WTC11 (cell line): ENCODE results near the gene C2CD2. TPM values are rescaled to one million over a fixed set of nuclear protein-coding genes. Genes with fewer than 3 reads are reported as not detected.

Source experiments
- ATAC-seq: fragments of 200-7000 bp; cut with Tn5 transposase; 2 replicates; pipeline ENCODE4 v1.10.0; 2021; ENCODE audit warnings: mild to moderate bottlenecking, moderate library complexity
- CTCF ChIA-PET: fragments of 300-600 bp; sonication (Branson Sonifier 250); formaldehyde crosslinking; loops from one replicate; lab custom pipeline; 2021; ENCODE audit warnings: antibody characterized with exemption; lab: Charles Lee
- POLR2A ChIA-PET: fragments of 350-600 bp; sonication (Branson Sonifier 250); formaldehyde crosslinking; loops from one replicate; lab custom pipeline; 2021; ENCODE audit warnings: antibody characterized with exemption; lab: Charles Lee
- DNase-seq: peaks from one replicate; pipeline ENCODE4 v3.0.0; 2021; ENCODE audit warnings: low spot score
- H3K27ac Mint-ChIP-seq: 2 replicates; pipeline ENCODE4 v1.8.0; 2021; ENCODE audit warnings: mixed read lengths
- H3K27me3 Mint-ChIP-seq: 2 replicates; pipeline ENCODE4 v1.8.0; 2021; ENCODE audit warnings: low read depth, mild to moderate bottlenecking, moderate library complexity, mixed read lengths
- H3K36me3 Mint-ChIP-seq: 2 replicates; pipeline ENCODE4 v1.8.0; 2021; ENCODE audit warnings: mixed read lengths
- H3K4me1 Mint-ChIP-seq: 2 replicates; pipeline ENCODE4 v1.8.0; 2022; ENCODE audit warnings: mixed read lengths
- H3K4me3 Mint-ChIP-seq: 2 replicates; pipeline ENCODE4 v1.8.0; 2021; ENCODE audit warnings: mild to moderate bottlenecking, moderate library complexity, mixed read lengths
- H3K9me3 Mint-ChIP-seq: 2 replicates; pipeline ENCODE4 v1.8.0; 2021; ENCODE audit warnings: mixed read lengths
- ATF1 ChIP-seq: sonication (generic); formaldehyde crosslinking; IDR thresholded peaks from 2 replicates; pipeline ENCODE4 v1.8.1; 2023; ENCODE audit warnings: mild to moderate bottlenecking, moderate library complexity, missing genetic modification reagents
- CREM ChIP-seq: sonication (generic); formaldehyde crosslinking; IDR thresholded peaks from 2 replicates; pipeline ENCODE4 v1.8.1; 2022; ENCODE audit warnings: mild to moderate bottlenecking, missing genetic modification reagents, moderate library complexity
- EMX1 ChIP-seq: fragments of 250-450 bp; sonication (Bioruptor Pico); IDR thresholded peaks from 2 replicates; pipeline ENCODE4 v1.8.0; 2021; ENCODE audit warnings: mild to moderate bottlenecking
- FOXJ3 ChIP-seq: sonication (generic); formaldehyde crosslinking; IDR thresholded peaks from 2 replicates; pipeline ENCODE4 v1.9.0; 2021; ENCODE audit warnings: missing genetic modification reagents, mild to moderate bottlenecking, borderline replicate concordance
- GRHL2 ChIP-seq: fragments of 250-450 bp; sonication (Bioruptor Pico); IDR thresholded peaks from 2 replicates; pipeline ENCODE4 v1.8.0; 2022; ENCODE audit warnings: mild to moderate bottlenecking, moderate library complexity; ENCODE audit not compliant: insufficient replicate concordance, severe bottlenecking
- KAT7 ChIP-seq: sonication (generic); formaldehyde crosslinking; IDR thresholded peaks from 2 replicates; pipeline ENCODE4 v1.8.1; 2023; ENCODE audit warnings: missing genetic modification reagents, mild to moderate bottlenecking, borderline replicate concordance
- MXD4 ChIP-seq: fragments of 250-450 bp; sonication (Bioruptor Pico); IDR thresholded peaks from 2 replicates; pipeline ENCODE4 v1.8.0; 2021; ENCODE audit warnings: mild to moderate bottlenecking, moderate library complexity, borderline replicate concordance
- NFYB ChIP-seq: sonication (generic); formaldehyde crosslinking; conservative IDR thresholded peaks from 2 replicates; pipeline ENCODE4 v1.8.0; 2022; ENCODE audit warnings: low read depth, missing genetic modification reagents
- NR2C2 ChIP-seq: sonication (generic); formaldehyde crosslinking; IDR thresholded peaks from 2 replicates; pipeline ENCODE4 v1.8.0; 2022; ENCODE audit warnings: mild to moderate bottlenecking, missing genetic modification reagents
- NR3C1 ChIP-seq: sonication (generic); formaldehyde crosslinking; conservative IDR thresholded peaks from 2 replicates; pipeline ENCODE4 v1.8.1; 2023; ENCODE audit warnings: low read depth, mild to moderate bottlenecking, missing genetic modification reagents
- SMAD3 ChIP-seq: sonication (generic); formaldehyde crosslinking; IDR thresholded peaks from 2 replicates; pipeline ENCODE4 v1.8.0; 2022; ENCODE audit warnings: missing genetic modification reagents, mild to moderate bottlenecking, borderline replicate concordance
- TEAD1 ChIP-seq: sonication (generic); formaldehyde crosslinking; IDR thresholded peaks from 2 replicates; pipeline ENCODE4 v1.8.0; 2022; ENCODE audit warnings: mild to moderate bottlenecking, missing genetic modification reagents
- TP53 ChIP-seq: sonication (generic); formaldehyde crosslinking; IDR thresholded peaks from 2 replicates; pipeline ENCODE4 v1.8.1; 2023; ENCODE audit warnings: mild to moderate bottlenecking, missing genetic modification reagents
- ZNF232 ChIP-seq: sonication (generic); formaldehyde crosslinking; IDR thresholded peaks from 2 replicates; pipeline ENCODE4 v1.8.0; 2022; ENCODE audit warnings: mild to moderate bottlenecking, missing genetic modification reagents
- total RNA-seq: library from RNA; stranded (reverse); gene quantifications from 3 replicates; pipeline ENCODE4 v1.2.3, GENCODE V29; 2021
- TF ChIP-seq, protein P1 (sequence below): sonication (generic); formaldehyde crosslinking; IDR thresholded peaks from 2 replicates; pipeline ENCODE4 v1.8.1; 2022; ENCODE audit warnings: mild to moderate bottlenecking, moderate library complexity, missing genetic modification reagents
- TF ChIP-seq, protein P2 (sequence below): sonication (generic); formaldehyde crosslinking; conservative IDR thresholded peaks from 2 replicates; pipeline ENCODE4 v1.8.1; 2023; ENCODE audit warnings: mild to moderate bottlenecking, low read depth, missing genetic modification reagents, moderate library complexity
- TF ChIP-seq, protein P3 (sequence below): fragments of 250-450 bp; sonication (Bioruptor Pico); IDR thresholded peaks from 2 replicates; pipeline ENCODE4 v1.9.0; 2021; ENCODE audit warnings: mild to moderate bottlenecking, borderline replicate concordance
- TF ChIP-seq, protein P4 (sequence below): sonication (generic); formaldehyde crosslinking; IDR thresholded peaks from 2 replicates; pipeline ENCODE4 v1.8.1; 2022; ENCODE audit warnings: low read depth, mild to moderate bottlenecking, moderate library complexity, missing genetic modification reagents, borderline replicate concordance
- TF ChIP-seq, protein P5 (sequence below): sonication (generic); formaldehyde crosslinking; IDR thresholded peaks from 2 replicates; pipeline ENCODE4 v1.8.1; 2023; ENCODE audit warnings: mild to moderate bottlenecking, missing genetic modification reagents, moderate library complexity
- TF ChIP-seq, protein P6 (sequence below): fragments of 250-450 bp; sonication (Bioruptor Pico); IDR thresholded peaks from 2 replicates; pipeline ENCODE4 v2.1.2; 2022; ENCODE audit warnings: mild to moderate bottlenecking, moderate library complexity

C2CD2 gene
- total RNA-seq, 1 experiment from 2014 or later: 11.2 TPM

DNA sequence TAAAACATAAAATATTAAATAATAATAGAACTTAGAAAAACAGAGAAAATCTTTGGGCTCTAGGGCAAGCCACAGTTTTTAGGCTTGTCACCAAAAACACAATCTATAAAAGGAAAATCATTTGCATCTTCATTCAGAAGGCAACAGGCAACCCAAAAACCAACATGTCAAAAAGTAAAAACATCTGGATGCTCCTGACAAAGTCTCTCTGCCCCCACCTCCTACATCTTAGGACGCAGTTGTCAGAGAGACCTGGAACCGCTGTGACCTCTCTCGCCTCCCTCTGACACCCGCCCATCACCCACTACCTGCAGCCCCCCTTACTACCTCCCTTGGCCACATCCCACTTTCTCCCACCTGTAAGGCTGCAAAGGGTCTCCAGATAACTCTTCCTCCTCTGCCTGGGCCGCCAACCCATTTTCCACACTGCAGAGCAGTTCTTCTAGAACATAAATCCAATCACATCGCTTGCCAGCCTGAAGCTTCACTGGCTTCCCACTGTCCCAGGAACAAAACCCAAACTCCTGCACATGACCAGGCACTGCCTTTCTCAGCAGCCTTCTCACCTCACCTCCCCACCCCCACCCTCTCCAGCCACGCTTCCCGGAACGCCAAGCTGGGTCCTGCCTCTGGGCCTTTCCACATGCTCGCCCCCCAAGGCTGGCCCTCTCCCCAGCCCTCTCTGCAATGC, 89.4 kb downstream of the C2CD2 start:
- no peak overlapping the region for H3K4me3 Mint-ChIP-seq
- no peaks in the 10 kb centered on the region for H3K9me3 Mint-ChIP-seq
- TF ChIP-seq NR2C2 (CRISPR knock-in tag) (no peak), FOXJ3 (no peak), KAT7 (no peak), NR3C1 (CRISPR knock-in tag) (no peak), CREM (CRISPR knock-in tag) (no peak), GRHL2 (no peak), TEAD1 (CRISPR knock-in tag) (no peak)
- TF ChIP-seq, protein P1, sequence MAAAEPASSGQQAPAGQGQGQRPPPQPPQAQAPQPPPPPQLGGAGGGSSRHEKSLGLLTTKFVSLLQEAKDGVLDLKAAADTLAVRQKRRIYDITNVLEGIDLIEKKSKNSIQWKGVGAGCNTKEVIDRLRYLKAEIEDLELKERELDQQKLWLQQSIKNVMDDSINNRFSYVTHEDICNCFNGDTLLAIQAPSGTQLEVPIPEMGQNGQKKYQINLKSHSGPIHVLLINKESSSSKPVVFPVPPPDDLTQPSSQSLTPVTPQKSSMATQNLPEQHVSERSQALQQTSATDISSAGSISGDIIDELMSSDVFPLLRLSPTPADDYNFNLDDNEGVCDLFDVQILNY: no peak
- no peaks in the 10 kb centered on the region for H3K36me3 Mint-ChIP-seq
- no peak for ATAC-seq
- DNase-seq: no peak
- ChIA-PET CTCF (interaction anchor here (0.7 to 1.0 kb wide), 2 partner anchors 16 to 253 kb away, joined by 3 read pairs; no protein-coding TSS in a partner anchor), POLR2A (no interaction called here)
- peaks cover 19% of the 10 kb centered on the region for H3K4me1 Mint-ChIP-seq
- H3K27ac Mint-ChIP-seq: no peak overlapping the region; the same call in 1 of the 2 replicates
- H3K27me3 Mint-ChIP-seq: no peaks in the 10 kb centered on the region

DNA sequence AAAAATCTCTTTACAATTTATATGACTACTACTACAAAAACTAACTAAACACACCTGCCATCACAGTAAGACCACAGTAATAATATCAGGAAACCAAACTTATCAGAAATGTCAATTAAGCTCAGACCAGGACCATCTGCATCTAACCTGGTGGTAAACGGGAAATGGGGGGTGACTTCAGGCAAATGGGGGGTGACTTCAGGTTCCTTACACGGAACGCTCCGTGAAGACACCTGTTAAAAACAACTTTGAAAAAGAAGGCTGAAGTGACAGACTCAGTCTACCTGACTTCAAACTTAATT, 90.4 kb downstream of the C2CD2 start:
- ATAC-seq (no peak), DNase-seq (no peak)
- ChIA-PET CTCF (interaction anchor here (1.2 kb wide), 1 partner anchor 251 kb away, joined by 8 read pairs; no protein-coding TSS in a partner anchor), POLR2A (no interaction called here)
- H3K27ac Mint-ChIP-seq: no peak overlapping the region
- H3K4me3 Mint-ChIP-seq: no peak overlapping the region
- peaks cover 19% of the 10 kb centered on the region for H3K4me1 Mint-ChIP-seq
- TF ChIP-seq, protein P2, sequence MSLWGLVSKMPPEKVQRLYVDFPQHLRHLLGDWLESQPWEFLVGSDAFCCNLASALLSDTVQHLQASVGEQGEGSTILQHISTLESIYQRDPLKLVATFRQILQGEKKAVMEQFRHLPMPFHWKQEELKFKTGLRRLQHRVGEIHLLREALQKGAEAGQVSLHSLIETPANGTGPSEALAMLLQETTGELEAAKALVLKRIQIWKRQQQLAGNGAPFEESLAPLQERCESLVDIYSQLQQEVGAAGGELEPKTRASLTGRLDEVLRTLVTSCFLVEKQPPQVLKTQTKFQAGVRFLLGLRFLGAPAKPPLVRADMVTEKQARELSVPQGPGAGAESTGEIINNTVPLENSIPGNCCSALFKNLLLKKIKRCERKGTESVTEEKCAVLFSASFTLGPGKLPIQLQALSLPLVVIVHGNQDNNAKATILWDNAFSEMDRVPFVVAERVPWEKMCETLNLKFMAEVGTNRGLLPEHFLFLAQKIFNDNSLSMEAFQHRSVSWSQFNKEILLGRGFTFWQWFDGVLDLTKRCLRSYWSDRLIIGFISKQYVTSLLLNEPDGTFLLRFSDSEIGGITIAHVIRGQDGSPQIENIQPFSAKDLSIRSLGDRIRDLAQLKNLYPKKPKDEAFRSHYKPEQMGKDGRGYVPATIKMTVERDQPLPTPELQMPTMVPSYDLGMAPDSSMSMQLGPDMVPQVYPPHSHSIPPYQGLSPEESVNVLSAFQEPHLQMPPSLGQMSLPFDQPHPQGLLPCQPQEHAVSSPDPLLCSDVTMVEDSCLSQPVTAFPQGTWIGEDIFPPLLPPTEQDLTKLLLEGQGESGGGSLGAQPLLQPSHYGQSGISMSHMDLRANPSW (CRISPR knock-in tag): no peak
- TF ChIP-seq, protein P3, sequence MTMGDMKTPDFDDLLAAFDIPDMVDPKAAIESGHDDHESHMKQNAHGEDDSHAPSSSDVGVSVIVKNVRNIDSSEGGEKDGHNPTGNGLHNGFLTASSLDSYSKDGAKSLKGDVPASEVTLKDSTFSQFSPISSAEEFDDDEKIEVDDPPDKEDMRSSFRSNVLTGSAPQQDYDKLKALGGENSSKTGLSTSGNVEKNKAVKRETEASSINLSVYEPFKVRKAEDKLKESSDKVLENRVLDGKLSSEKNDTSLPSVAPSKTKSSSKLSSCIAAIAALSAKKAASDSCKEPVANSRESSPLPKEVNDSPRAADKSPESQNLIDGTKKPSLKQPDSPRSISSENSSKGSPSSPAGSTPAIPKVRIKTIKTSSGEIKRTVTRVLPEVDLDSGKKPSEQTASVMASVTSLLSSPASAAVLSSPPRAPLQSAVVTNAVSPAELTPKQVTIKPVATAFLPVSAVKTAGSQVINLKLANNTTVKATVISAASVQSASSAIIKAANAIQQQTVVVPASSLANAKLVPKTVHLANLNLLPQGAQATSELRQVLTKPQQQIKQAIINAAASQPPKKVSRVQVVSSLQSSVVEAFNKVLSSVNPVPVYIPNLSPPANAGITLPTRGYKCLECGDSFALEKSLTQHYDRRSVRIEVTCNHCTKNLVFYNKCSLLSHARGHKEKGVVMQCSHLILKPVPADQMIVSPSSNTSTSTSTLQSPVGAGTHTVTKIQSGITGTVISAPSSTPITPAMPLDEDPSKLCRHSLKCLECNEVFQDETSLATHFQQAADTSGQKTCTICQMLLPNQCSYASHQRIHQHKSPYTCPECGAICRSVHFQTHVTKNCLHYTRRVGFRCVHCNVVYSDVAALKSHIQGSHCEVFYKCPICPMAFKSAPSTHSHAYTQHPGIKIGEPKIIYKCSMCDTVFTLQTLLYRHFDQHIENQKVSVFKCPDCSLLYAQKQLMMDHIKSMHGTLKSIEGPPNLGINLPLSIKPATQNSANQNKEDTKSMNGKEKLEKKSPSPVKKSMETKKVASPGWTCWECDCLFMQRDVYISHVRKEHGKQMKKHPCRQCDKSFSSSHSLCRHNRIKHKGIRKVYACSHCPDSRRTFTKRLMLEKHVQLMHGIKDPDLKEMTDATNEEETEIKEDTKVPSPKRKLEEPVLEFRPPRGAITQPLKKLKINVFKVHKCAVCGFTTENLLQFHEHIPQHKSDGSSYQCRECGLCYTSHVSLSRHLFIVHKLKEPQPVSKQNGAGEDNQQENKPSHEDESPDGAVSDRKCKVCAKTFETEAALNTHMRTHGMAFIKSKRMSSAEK (CRISPR knock-in tag): no peak
- TF ChIP-seq TP53 (CRISPR knock-in tag): no peak
- TF ChIP-seq, protein P4, sequence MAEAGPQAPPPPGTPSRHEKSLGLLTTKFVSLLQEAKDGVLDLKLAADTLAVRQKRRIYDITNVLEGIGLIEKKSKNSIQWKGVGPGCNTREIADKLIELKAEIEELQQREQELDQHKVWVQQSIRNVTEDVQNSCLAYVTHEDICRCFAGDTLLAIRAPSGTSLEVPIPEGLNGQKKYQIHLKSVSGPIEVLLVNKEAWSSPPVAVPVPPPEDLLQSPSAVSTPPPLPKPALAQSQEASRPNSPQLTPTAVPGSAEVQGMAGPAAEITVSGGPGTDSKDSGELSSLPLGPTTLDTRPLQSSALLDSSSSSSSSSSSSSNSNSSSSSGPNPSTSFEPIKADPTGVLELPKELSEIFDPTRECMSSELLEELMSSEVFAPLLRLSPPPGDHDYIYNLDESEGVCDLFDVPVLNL (CRISPR knock-in tag): no peak
- TF ChIP-seq, protein P5, sequence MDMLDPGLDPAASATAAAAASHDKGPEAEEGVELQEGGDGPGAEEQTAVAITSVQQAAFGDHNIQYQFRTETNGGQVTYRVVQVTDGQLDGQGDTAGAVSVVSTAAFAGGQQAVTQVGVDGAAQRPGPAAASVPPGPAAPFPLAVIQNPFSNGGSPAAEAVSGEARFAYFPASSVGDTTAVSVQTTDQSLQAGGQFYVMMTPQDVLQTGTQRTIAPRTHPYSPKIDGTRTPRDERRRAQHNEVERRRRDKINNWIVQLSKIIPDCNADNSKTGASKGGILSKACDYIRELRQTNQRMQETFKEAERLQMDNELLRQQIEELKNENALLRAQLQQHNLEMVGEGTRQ: no peak
- TF ChIP-seq, protein P6, sequence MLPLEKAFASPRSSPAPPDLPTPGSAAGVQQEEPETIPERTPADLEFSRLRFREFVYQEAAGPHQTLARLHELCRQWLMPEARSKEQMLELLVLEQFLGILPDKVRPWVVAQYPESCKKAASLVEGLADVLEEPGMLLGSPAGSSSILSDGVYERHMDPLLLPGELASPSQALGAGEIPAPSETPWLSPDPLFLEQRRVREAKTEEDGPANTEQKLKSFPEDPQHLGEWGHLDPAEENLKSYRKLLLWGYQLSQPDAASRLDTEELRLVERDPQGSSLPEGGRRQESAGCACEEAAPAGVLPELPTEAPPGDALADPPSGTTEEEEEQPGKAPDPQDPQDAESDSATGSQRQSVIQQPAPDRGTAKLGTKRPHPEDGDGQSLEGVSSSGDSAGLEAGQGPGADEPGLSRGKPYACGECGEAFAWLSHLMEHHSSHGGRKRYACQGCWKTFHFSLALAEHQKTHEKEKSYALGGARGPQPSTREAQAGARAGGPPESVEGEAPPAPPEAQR: no peak
- no peak for TF ChIP-seq SMAD3 (CRISPR knock-in tag)
- no peak for TF ChIP-seq KAT7
- TF ChIP-seq MXD4 (CRISPR knock-in tag): no peak
- no peak for TF ChIP-seq EMX1 (CRISPR knock-in tag)
- TF ChIP-seq NFYB (CRISPR knock-in tag): no peak
- TF ChIP-seq ATF1: no peak
- no peak for TF ChIP-seq ZNF232 (CRISPR knock-in tag)
- TF ChIP-seq NR3C1 (CRISPR knock-in tag): no peak
- no peaks in the 10 kb centered on the region for H3K27me3 Mint-ChIP-seq
- no peaks in the 10 kb centered on the region for H3K36me3 Mint-ChIP-seq
- no peaks in the 10 kb centered on the region for H3K9me3 Mint-ChIP-seq
